ENCODE results near the gene GLI2.

Gene GLI2

GRCh38 chr2:120739438-120740090 is 3.9 kb downstream of the GLI2 start:
- no peak for DNase-seq

GRCh38 chr2:120740375-120740764 is 4.7 kb downstream of the GLI2 start:
- no peak for DNase-seq

- DNase-seq = no peak
Observed at GRCh38 chr2:120740765-120741524, 5.3 kb downstream of the GLI2 start.

GRCh38 chr2:120741571-120742561 is 6.2 kb downstream of the GLI2 start:
- no peak for DNase-seq

GRCh38 chr2:120743657-120744056 is 8.0 kb downstream of the GLI2 start:
- DNase-seq = no peak

GRCh38 chr2:120744817-120745216 is 9.1 kb downstream of the GLI2 start:
- DNase-seq = no peak

GRCh38 chr2:120745420-120746111 is 9.9 kb downstream of the GLI2 start:
- no peak for DNase-seq

GRCh38 chr2:120746144-120746543 is 10.5 kb downstream of the GLI2 start:
- no peak for DNase-seq

GRCh38 chr2:120747281-120747680 is 11.6 kb downstream of the GLI2 start:
- no peak for DNase-seq

- DNase-seq = no peak
Observed at GRCh38 chr2:120747706-120748105, 12.0 kb downstream of the GLI2 start.

- no peak for DNase-seq
Observed at GRCh38 chr2:120748310-120748709, 12.6 kb downstream of the GLI2 start.

- DNase-seq = no peak
Observed at GRCh38 chr2:120748741-120749140, 13.1 kb downstream of the GLI2 start.

- DNase-seq = no peak
Observed at GRCh38 chr2:120749506-120750431, 14.1 kb downstream of the GLI2 start.

GRCh38 chr2:120750488-120751210 is 15.0 kb downstream of the GLI2 start:
- DNase-seq = no peak

- no peak for DNase-seq
Observed at GRCh38 chr2:120751553-120751952, 15.9 kb downstream of the GLI2 start.

GRCh38 chr2:120754067-120754960 is 18.6 kb downstream of the GLI2 start:
- DNase-seq = no peak

GRCh38 chr2:120758181-120759144 is 22.8 kb downstream of the GLI2 start:
- no peak for DNase-seq

GRCh38 chr2:120759543-120760331 is 24.1 kb downstream of the GLI2 start:
- DNase-seq = no peak

All from CD4-positive, alpha-beta T cell treated with Interleukin-17A for 1 hour (primary cell).